ENCODE measurements around the gene MCEE. TPM values are rescaled to one million over a fixed set of nuclear protein-coding genes. Genes with fewer than 3 reads are reported as not detected.

The MCEE gene
- polyA plus RNA-seq, 1 donor from 2014 or later = 25.9 TPM

GRCh38 chr2:71174207-71174606 is 44.2 kb upstream of the MCEE start (continued):
- TF ChIP-seq POLR2AphosphoS5 (IDR thresholded peaks at IDR 0.05) = no peak

- H3F3A ChIP-seq (ENCODE audit: insufficient read depth, low read length, poor library complexity, severe bottlenecking) = no peaks in the 10 kb centered on the region
- H3K27me3 ChIP-seq (ENCODE audit: insufficient read depth, low read depth, low read length) = no peaks in the 10 kb centered on the region
- H3K4me2 ChIP-seq (ENCODE audit: low read length) = no peak overlapping the region
- no peak overlapping the region for H3K4me3 ChIP-seq (ENCODE audit: low read length)
- no peaks in the 10 kb centered on the region for H3K36me3 ChIP-seq (ENCODE audit: insufficient read depth, low read length)
- TF ChIP-seq SMC3 (conservative IDR thresholded peaks at IDR 0.05; ENCODE audit: poor library complexity) (no peak), REST (IDR thresholded peaks at IDR 0.05; ENCODE audit: borderline replicate concordance) (no peak), MXI1 (conservative IDR thresholded peaks at IDR 0.05; ENCODE audit: poor library complexity, severe bottlenecking) (no peak), EP300 (conservative IDR thresholded peaks at IDR 0.05; ENCODE audit: poor library complexity, severe bottlenecking) (no peak), EZH2 (IDR thresholded peaks at IDR 0.05; ENCODE audit: borderline replicate concordance, insufficient read depth, low read length, poor library complexity, severe bottlenecking) (no peak), POLR2AphosphoS5 (IDR thresholded peaks at IDR 0.05) (no peak), RAD21 (conservative IDR thresholded peaks at IDR 0.05) (no peak), TAF1 (IDR thresholded peaks at IDR 0.05; ENCODE audit: low read depth) (no peak)
- TF ChIP-seq, protein P1, sequence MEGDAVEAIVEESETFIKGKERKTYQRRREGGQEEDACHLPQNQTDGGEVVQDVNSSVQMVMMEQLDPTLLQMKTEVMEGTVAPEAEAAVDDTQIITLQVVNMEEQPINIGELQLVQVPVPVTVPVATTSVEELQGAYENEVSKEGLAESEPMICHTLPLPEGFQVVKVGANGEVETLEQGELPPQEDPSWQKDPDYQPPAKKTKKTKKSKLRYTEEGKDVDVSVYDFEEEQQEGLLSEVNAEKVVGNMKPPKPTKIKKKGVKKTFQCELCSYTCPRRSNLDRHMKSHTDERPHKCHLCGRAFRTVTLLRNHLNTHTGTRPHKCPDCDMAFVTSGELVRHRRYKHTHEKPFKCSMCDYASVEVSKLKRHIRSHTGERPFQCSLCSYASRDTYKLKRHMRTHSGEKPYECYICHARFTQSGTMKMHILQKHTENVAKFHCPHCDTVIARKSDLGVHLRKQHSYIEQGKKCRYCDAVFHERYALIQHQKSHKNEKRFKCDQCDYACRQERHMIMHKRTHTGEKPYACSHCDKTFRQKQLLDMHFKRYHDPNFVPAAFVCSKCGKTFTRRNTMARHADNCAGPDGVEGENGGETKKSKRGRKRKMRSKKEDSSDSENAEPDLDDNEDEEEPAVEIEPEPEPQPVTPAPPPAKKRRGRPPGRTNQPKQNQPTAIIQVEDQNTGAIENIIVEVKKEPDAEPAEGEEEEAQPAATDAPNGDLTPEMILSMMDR (IDR thresholded peaks at IDR 0.05; ENCODE audit: poor library complexity, severe bottlenecking) = no peak
- no peaks in the 10 kb centered on the region for H3K9me2 ChIP-seq (ENCODE audit: insufficient read depth, low read length)
- no peak overlapping the region for H3K27ac ChIP-seq (ENCODE audit: low read length)
- H2AFZ ChIP-seq (ENCODE audit: low read depth, low read length) = no peak overlapping the region
- H3K9me3 ChIP-seq (ENCODE audit: low read length) = no peaks in the 10 kb centered on the region
- H4K20me1 ChIP-seq (ENCODE audit: insufficient read depth) = no peaks in the 10 kb centered on the region
- no peaks in the 10 kb centered on the region for H3K79me2 ChIP-seq (replicated peaks; ENCODE audit: insufficient read depth, low read length)
- no peak overlapping the region for H3K9ac ChIP-seq (ENCODE audit: low read length)
Measured at GRCh38 chr2:71173096-71173495, 43.1 kb upstream of the MCEE start.

DNA sequence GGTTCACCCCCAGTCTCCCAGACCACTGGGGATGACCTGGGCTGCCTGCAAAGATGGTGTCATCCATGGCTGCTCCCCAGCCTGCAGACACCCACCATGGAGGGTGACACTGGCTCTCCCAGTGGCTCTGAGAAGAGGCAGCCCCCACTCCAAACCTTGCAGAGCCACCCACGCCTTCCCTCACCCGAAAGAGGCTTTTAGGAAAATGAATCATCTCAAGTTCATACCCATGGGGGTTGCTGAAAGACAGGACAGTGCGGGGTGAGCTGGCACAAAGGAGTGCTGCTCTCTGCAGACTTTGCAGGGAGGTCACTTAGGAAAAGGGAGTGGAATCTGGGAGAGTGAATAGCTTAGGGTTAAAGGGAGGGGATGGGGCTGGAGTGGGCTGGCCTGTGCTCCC is 36.8 kb upstream of the MCEE start:
- no peaks in the 10 kb centered on the region for H3K9me2 ChIP-seq (ENCODE audit: insufficient read depth, low read length)

More for the DNA sequence above, 36.8 kb upstream of the MCEE start:
- no peak for TF ChIP-seq REST (IDR thresholded peaks at IDR 0.05; ENCODE audit: borderline replicate concordance)
- no peak for TF ChIP-seq TAF1 (IDR thresholded peaks at IDR 0.05; ENCODE audit: low read depth)
- no peak for TF ChIP-seq POLR2AphosphoS5 (IDR thresholded peaks at IDR 0.05)
- H3K79me2 ChIP-seq (replicated peaks; ENCODE audit: insufficient read depth, low read length) = no peaks in the 10 kb centered on the region
- no peaks in the 10 kb centered on the region for H3K9me3 ChIP-seq (ENCODE audit: low read length)
- H3F3A ChIP-seq (ENCODE audit: insufficient read depth, low read length, poor library complexity, severe bottlenecking) = no peaks in the 10 kb centered on the region
- no peaks in the 10 kb centered on the region for H3K27me3 ChIP-seq (ENCODE audit: insufficient read depth, low read depth, low read length)
- H4K20me1 ChIP-seq (ENCODE audit: insufficient read depth) = no peaks in the 10 kb centered on the region
- no peak overlapping the region for H3K4me2 ChIP-seq (ENCODE audit: low read length)
- H2AFZ ChIP-seq (ENCODE audit: low read depth, low read length) = no peak overlapping the region
- no peak overlapping the region for H3K4me3 ChIP-seq (ENCODE audit: low read length)
- H3K36me3 ChIP-seq (ENCODE audit: insufficient read depth, low read length) = no peaks in the 10 kb centered on the region
- no peak overlapping the region for H3K9ac ChIP-seq (ENCODE audit: low read length)
- no peak overlapping the region for H3K27ac ChIP-seq (ENCODE audit: low read length)

All from neural cell (in vitro differentiated cells).